HL-60/S4 (cell line): Measurements from ENCODE around the gene CRY2.

Source experiments
- in situ Hi-C: fragments of 300-500 bp; cut with MboI; formaldehyde crosslinking; loops from 2 replicates; pipeline ENCODE4 v1.14.3; 2022; ENCODE audit warnings: low sequenced_read_pairs

The CRY2 gene

DNA sequence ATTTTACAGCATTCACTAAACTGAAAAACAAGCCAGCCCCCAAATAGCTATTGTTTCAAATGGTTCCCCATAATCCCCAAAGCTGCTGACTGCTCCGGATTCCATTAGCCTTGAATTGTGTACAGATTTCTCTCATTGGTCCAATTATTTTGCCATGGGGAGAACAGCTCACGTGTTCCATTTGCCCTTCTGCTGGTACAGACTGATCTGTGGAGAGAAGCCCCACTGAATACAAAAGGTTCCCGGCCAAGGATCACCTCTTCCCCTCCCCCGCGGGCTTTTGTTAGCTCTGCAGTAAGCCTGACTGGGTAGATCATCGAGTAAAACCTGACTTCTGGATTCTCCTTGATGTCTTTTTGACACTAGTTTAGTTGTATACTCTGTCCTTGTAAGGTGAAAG is 29.1 kb downstream of the CRY2 start:
- in situ Hi-C loops = no loop called here

DNA sequence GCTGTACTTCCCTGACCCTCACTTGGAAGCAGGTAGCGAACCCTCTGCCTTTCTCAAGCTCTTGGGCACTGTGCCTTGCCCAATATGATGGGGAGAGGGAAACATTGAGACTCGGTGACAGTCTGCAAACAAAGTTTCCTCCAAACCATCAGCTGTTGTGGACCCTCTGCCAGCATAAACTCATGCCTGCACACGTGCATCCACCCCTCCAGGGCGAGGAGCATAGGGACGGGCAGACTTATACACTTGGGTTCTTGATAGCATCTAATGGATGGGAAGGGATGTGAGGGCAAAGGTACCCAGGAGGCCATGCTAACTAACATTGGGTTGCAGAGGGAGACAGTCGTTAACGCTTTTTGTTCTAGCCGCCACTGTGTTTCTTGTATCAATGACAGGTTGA is 29.9 kb downstream of the CRY2 start:
- in situ Hi-C loops = no loop called here

GRCh38 chr11:45877845-45878244 is 30.6 kb downstream of the CRY2 start:
- in situ Hi-C loops = no loop called here

- in situ Hi-C loops = no loop called here
Measured at GRCh38 chr11:45879803-45880686, 32.8 kb downstream of the CRY2 start.

GRCh38 chr11:45880772-45881570 is 33.7 kb downstream of the CRY2 start:
- in situ Hi-C loops = no loop called here

GRCh38 chr11:45881708-45882368 is 34.6 kb downstream of the CRY2 start:
- in situ Hi-C loops = no loop called here

DNA sequence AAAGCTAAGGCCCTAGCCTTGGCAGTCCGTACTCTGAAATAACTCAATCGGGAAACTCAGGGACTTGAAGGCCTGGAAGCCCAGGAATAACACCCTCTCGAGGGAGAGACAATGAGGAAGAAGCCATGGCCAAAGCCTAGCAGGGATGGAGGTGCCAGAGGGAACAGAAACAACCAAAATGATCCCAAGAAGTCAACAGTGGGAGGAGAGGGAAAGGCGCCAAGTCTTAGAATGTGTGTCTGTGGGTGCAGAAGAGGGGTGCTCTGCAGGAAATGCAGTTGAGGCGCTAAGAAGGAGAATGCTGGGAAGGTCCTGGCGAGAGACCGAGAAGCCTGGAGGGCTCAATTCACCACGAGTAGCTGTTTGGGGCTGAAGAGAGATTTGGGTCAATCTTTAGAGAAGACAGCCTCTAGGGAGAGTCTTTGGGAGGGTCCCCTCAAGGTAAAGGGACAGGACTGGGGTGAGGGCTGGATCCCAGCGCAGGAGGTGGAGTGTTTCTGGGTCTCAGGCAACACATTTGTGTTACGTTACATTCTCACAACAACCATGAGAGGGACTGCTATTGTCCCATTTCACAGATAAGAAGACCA is 37.4 kb downstream of the CRY2 start:
- in situ Hi-C loops = no loop called here

DNA sequence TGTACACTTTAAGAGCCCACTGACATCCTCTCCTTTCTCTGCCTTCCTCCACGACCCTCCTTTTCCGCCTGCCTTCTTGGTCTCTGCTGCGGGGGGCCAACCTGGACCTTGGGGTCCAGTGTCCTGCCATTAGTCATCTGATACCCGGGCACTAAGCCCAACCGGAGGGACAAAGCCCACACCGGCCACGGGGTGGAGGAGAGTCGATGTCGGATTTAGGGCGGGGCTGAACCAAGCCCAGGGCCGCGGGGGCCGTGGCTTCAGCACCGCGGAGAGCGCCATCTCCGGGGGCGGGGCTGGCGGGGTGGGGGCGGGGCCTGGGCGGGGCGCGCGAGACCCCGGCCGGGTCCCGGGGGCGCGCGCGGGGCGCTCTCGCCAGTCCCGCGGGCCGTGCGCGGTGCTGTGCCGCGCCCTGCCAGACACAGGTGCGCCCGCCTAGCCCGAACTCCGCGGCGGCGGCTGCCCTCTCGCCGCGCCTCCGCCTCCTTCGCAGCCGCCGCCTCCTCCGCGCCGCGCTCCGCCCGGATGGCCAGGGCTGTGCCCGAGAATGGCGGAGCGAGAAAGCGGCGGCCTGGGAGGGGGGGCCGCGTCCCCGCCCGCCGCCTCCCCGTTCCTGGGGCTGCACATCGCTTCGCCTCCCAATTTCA is 38.1 kb downstream of the CRY2 start, which contains the start of gene MAPK8IP1:
Gene MAPK8IP1, plus strand, starts transcription at position 378 of the 647 bp plus-strand sequence. Its CDS starts 170 bp downstream, at position 548.
- in situ Hi-C loops = no loop called here

- in situ Hi-C loops = no loop called here
Measured at GRCh38 chr11:45885921-45886721, 38.8 kb downstream of the CRY2 start.

DNA sequence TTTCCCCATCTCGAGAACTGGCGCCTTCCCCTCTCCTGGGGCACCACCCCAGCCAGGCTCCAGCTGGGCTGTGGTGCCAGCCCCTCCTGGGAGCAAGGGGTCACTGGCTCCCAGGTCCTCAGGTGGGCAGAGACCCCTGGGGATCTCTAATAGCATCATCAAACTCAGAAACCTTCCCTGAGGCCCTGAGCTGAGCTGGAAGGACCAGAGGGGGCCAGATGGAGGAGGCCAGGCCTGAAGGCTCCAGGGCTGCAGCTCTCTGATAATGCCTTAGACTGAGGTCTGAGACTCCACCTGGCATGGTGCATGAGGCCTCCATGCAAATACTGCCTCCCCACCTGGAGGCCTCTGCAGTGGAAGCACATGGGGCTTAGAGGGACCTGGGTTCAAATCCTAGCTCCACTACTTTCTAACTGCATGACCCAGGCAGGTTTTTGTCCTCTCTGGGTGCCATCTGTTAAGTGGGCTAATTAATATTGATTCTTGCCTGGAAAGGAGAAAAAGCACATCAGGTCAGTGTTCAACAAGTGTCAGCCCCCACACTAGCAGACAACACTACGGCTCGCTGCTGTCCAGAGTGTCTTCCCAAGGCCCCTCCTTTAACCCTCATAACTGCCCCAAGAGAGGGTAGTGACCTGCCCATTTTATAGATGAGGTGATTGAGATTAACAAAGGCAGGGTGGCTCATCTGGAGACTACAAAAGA is 39.7 kb downstream of the CRY2 start:
- in situ Hi-C loops = no loop called here

DNA sequence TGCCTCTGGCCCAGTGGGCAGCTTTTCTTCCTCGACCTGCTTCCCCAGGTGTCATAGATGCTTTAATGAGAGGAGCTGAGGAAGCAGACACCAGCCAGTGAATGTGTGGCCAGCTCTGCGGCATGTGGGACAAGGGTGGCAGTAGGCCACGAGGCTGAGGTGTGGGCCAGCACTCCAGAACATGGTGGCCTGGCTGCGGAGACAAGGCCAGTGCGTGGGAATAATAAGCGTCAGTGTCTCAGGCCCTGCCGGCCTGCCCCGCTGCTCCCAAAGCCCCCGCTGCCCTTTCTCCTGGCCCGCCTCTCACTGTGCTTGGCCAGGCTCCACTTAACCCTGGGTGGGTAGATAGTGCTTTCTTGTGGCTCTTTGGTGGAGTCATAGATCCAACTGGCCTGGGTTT is 40.3 kb downstream of the CRY2 start:
- in situ Hi-C loops = no loop called here

GRCh38 chr11:45889555-45889954 is 42.3 kb downstream of the CRY2 start:
- in situ Hi-C loops = no loop called here

DNA sequence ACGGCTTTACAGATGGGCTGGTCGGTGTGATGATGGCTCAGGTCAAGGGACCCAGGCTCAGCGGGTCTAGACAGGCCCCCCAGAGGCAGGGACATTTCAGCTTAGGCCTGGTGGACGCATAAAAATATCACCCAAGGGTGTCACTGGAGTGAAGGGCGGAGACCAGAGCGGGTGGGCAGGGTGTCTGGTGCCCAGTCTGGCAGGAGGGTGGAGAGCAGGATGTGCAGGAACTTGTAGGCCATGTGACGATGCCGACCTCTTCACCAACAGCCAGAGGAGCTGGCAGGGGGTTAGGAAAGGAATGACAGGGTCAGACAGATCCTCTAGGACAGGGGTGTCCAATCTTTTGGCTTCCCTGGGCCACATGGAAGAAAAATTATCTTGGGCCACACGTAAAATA is 42.7 kb downstream of the CRY2 start:
- in situ Hi-C loops = no loop called here

DNA sequence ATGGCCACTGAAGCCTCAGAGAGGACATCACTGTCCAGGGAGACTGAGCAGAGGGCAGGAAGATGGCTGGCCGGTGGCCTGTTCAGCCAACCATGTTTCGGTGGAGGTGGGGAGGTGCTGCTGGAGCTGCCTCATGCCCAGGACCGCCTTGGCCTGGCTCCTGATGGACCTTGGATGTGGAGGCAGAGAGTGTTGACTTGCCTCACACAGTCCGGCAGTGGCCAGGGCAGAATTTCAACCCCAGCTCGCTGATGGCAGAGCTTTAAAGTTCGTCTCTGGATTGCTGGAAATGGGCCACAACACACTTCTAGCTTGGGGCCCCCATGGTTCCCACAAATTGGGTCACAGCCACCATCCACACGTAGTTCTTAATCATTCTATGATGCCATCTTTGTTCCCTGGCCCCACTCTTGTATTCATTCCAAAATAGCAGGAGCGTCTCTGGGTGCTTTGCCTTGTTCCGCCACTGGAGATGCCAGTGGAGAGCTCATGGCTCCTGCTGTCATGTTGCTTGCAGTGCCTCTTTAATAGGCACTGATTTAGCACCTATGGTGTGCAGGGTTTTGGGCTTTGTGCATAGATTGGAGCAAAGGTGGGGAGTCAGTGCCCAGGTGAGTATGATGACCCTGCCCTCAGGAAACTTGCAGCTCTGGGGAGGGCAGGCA is 43.7 kb downstream of the CRY2 start:
- in situ Hi-C loops = no loop called here

- in situ Hi-C loops = no loop called here
Measured at GRCh38 chr11:45892856-45893255, 45.6 kb downstream of the CRY2 start.

- in situ Hi-C loops = no loop called here
Measured at GRCh38 chr11:45894555-45895247, 47.4 kb downstream of the CRY2 start.

DNA sequence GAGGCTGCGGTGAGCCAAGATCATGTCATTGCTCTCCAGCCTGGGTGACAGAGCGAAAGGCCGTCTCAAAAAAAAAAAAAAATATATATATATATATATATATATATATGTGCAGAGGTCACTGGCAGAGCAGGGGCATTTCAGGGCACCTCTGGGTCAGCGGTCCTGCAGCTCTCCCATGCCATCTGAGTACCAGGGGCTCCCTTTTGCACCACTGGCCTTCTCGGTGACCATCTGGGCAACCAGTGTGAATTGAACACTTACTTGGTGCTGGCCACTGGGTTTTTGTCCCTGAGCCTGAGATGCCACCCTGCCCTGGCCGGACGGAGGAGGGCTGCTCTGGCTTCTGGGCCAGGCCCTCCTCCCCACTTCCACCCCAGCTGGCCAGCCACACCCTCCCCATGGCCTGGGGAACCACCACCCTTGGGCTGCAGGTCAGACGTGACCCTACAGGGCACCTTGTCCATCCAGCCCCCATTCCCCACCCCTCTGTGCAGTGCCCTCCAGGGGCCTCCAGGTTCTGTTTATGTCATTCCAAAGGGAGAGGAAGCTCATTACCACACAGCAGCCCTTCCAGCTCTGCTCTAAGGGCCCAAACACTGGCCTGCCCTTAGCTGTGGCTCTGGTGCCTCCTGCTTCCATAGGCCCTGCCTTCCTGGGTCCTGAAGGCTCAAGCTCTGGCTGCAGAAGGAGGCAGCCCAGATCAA is 48.4 kb downstream of the CRY2 start:
- in situ Hi-C loops = no loop called here
